Measurements from ENCODE around the gene INPP5A.
"Not testable (repeated sequence)": the region's sequence is repeated elsewhere in the genome, so short reads cannot be mapped to it uniquely, and the experiment has no call there.

The INPP5A gene

DNA sequence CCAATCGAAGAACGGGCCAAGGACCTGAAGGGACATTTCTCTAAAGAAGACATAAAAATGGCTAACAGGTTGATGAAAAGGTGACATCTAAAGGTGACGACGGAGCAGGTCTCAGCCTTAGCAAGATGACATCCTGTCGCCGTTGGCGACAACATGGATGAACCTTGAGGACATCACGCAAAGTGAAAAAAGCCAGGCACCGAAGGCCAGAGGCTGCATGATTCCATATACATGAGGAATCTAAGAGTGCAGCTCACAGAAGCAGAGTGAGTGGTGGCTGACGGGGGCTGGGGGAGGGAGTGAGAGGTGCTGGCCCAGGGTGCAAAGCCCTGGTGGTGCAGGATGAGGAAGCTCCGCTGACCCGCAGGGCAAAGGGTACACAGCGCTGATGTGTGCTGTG, 282.5 kb downstream of the INPP5A start:
- no peak for FAIRE-seq

GRCh38 chr10:132825783-132826523, 288.4 kb downstream of the INPP5A start:
- not testable (repeated sequence) for DNase-seq (ENCODE audit: insufficient read length, low spot score); FAIRE-seq

More for the DNA sequence above, 282.5 kb downstream of the INPP5A start:
- no peak for DNase-seq (ENCODE audit: insufficient read length, low spot score)

DNA sequence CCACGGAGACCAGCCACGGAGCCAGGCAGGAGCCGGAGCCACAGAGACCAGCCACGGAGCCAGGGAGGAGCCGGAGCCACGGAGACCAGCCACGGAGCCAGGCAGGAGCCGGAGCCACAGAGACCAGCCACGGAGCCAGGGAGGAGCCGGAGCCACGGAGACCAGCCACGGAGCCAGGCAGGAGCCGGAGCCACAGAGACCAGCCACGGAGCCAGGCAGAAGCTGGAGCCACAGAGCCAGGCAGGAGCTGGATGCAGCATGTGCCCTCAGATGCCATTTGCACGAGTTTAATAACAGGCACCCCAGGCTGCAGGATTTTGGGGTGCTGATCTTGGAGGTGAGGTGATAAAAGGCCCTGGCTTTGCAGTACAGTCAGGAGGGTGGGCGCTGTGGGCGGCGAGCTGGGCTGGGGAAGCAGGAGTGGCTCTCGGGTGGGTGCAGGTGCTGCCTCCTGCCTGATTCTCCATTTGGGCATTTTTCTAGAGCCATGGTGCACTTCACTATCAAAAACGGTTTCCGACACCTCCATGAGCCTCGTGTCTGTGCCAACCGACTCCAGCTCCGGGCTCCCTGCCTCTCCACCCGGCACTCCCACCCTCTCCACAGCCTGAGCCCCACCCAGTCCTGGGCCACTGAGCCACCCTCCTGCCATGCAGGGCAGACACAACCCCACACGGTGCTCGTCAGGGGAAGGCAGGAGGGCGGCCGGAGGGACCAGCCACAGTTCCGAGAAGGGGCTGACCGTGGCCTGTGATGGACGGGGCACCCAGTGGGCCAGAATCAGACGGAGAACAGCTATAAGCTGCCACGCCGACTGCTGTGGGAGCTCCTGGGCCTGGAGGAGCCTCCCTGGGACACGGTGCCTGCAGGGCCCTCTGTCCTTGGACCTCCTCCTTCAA, 289.2 kb downstream of the INPP5A start:
- DNase-seq (ENCODE audit: insufficient read length, low spot score) (no peak), FAIRE-seq (no peak)

DNA sequence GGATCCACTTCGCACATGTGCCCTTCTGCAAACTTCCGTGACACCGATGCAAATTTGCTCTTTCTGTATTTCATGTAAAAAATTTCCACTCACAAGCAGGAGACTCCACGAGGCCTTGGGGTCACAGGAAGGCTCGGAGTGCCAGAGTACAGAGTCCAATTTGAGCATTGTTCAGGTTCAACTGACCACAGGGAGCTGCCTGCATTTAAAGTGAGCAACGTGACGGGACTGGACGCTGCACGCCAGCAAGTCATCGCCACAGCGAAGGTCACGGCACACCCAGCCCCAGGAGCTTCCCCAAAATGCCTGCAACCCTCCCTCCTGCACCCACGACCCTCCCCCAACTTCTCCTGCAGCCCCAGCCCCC, 289.8 kb downstream of the INPP5A start:
- DNase-seq (ENCODE audit: insufficient read length, low spot score) = no peak
- no peak for FAIRE-seq

DNA sequence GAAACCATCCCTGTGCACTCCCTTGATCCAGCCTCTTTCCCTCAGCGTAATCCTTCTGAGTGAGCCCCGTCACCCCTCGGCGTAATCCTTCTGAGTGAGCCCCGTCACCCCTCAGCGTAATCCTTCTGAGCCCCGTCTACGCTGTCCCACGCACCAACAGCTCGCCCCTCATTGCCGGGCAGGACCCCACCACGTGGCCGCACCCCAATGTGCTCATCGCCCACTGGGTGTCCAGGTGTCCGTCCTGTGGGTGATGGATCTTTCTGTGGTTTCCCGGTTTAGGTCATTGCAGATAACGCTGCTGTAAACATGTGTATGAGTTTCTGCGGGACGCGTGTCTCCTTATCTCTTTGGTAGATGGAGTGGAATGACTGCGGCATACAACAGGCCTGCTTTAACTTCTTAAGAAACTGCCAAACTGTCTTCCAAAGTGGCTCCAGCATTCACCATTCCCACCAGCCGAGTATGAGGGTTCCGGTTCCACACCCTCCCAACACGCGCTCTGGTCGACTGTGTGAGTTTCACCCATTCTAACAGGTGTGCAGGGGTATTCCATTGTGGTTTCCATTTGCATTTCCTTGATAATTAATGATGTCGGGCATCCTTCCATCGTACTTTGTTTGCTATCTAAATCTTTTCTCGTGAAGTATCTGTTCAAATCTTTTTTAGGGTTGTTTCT, 290.4 kb downstream of the INPP5A start:
- FAIRE-seq = no peak
- DNase-seq (ENCODE audit: insufficient read length, low spot score) = no peak

DNA sequence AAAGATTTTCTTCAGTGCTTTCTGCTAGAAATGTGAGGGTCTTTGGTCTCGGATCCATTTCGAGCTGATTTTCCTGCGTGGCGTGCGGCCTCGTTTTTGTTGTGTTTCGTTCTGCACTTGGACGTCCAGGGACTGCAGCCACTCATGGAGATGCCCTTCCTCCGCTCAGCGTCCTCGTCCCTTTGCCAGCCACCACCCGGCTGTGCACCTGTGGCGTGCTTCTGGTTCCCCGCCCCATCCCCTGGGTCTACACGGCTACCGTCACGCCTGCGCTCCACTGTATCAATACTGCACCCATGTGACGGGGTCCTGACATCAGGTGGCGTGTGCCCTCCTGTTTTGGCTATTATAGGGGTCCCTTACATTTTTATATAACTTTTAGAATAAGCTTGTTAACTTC, 291.1 kb downstream of the INPP5A start:
- DNase-seq (ENCODE audit: insufficient read length, low spot score) = no peak
- no peak for FAIRE-seq

DNA sequence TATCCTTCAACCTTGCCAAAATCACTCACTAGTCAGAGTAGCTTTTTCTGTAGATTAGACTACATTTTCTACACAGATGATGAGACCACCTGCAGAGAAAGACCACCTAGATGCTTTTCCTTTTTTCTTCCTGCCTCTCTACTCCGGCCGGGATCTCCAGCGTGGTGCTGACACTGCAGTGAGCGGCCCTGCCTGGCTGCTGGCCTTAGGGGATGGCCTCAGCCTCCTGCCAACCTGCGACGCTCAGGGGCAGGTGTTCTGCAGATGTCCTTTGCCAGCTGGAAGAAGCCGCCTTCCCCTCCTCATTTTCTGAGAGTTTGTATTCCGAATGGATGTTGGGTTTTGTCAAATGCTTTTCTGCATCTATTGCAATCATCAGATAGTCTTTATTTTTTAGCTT, 291.8 kb downstream of the INPP5A start:
- DNase-seq (ENCODE audit: insufficient read length, low spot score) = no peak
- FAIRE-seq = no peak

GRCh38 chr10:132832186-132832969, 294.8 kb downstream of the INPP5A start:
- no peak for DNase-seq (ENCODE audit: insufficient read length, low spot score)
- no peak for FAIRE-seq

All from HTR-8/SVneo (cell line).